Measurements from ENCODE around the gene BFAR.
"Not testable (repeated sequence)": the region's sequence is repeated elsewhere in the genome, so short reads cannot be mapped to it uniquely, and the experiment has no call there.

BFAR gene

GRCh38 chr16:14632693-14633569, at the start of gene BFAR:
Gene BFAR, plus strand, starts transcription at chr16:14632951. Its CDS starts 11,396 bp downstream, at chr16:14644347.
- peak; percentile 92 for DNase-seq (ENCODE audit: low read depth in 2 of 2)

- DNase-seq (ENCODE audit: low read depth in 2 of 2), result no peak
Measured at GRCh38 chr16:14585287-14585686, 47.5 kb upstream of the BFAR start.

- DNase-seq (ENCODE audit: low read depth in 2 of 2), result peak in 1 of 2 experiments; percentile 25
Measured at GRCh38 chr16:14586637-14587305, 46.0 kb upstream of the BFAR start.

GRCh38 chr16:14600164-14600563, 32.6 kb upstream of the BFAR start:
- DNase-seq (ENCODE audit: low read depth in 2 of 2), result peak in 1 of 2 experiments; percentile 13

GRCh38 chr16:14602443-14602963, 30.2 kb upstream of the BFAR start:
- no peak for DNase-seq (ENCODE audit: low read depth in 2 of 2)

GRCh38 chr16:14606102-14606501, 26.6 kb upstream of the BFAR start:
- DNase-seq (ENCODE audit: low read depth in 2 of 2), result no peak

- DNase-seq (ENCODE audit: low read depth in 2 of 2), result no peak
Measured at GRCh38 chr16:14608111-14608566, 24.6 kb upstream of the BFAR start.

GRCh38 chr16:14608604-14609003, 24.1 kb upstream of the BFAR start:
- no peak for DNase-seq (ENCODE audit: low read depth in 2 of 2)

GRCh38 chr16:14609716-14610115, 23.0 kb upstream of the BFAR start:
- no peak for DNase-seq (ENCODE audit: low read depth in 2 of 2)

- no peak for DNase-seq (ENCODE audit: low read depth in 2 of 2)
Measured at GRCh38 chr16:14611660-14612059, 21.1 kb upstream of the BFAR start.

GRCh38 chr16:14613991-14614390, 18.8 kb upstream of the BFAR start:
- DNase-seq (ENCODE audit: low read depth in 2 of 2), result no peak

GRCh38 chr16:14616280-14616679, 16.5 kb upstream of the BFAR start:
- no peak for DNase-seq (ENCODE audit: low read depth in 2 of 2)

GRCh38 chr16:14618566-14618965, 14.2 kb upstream of the BFAR start:
- DNase-seq (ENCODE audit: low read depth in 2 of 2), result no peak

- no peak for DNase-seq (ENCODE audit: low read depth in 2 of 2)
Measured at GRCh38 chr16:14627078-14627477, 5.7 kb upstream of the BFAR start.

GRCh38 chr16:14628806-14629611, 3.7 kb upstream of the BFAR start:
- DNase-seq (ENCODE audit: low read depth in 2 of 2), result no peak

- DNase-seq (ENCODE audit: low read depth in 2 of 2), result no peak
Measured at GRCh38 chr16:14629612-14629918, 3.2 kb upstream of the BFAR start.

GRCh38 chr16:14629919-14630619, 2.7 kb upstream of the BFAR start, which contains the start of gene PARN:
Gene PARN, minus strand, starts transcription at chr16:14630260. Its CDS starts 135 bp downstream, at chr16:14630125.
- peak; percentile 92 for DNase-seq (ENCODE audit: low read depth in 2 of 2)

- not testable (repeated sequence) for DNase-seq (ENCODE audit: low read depth in 2 of 2)
Measured at GRCh38 chr16:14630620-14631330, 2.0 kb upstream of the BFAR start.

- DNase-seq (ENCODE audit: low read depth in 2 of 2), result no peak
Measured at GRCh38 chr16:14634389-14634725, 1.6 kb downstream of the BFAR start.

GRCh38 chr16:14635395-14636165, 2.8 kb downstream of the BFAR start:
- no peak for DNase-seq (ENCODE audit: low read depth in 2 of 2)

All from fibroblast of skin of left quadriceps (primary cell).